AG04449 (cell line): ENCODE measurements around the gene METTL22.

Source experiments
- CTCF ChIA-PET: fragments of 350-600 bp; formaldehyde crosslinking; extraction: SDS; loops from one replicate; lab custom pipeline; 2021; ENCODE audit warnings: antibody characterized with exemption; lab: Yijun Ruan, JAX
- POLR2A ChIA-PET: fragments of 400-600, 350-600 bp; formaldehyde crosslinking; extraction: SDS; loops from one replicate; lab custom pipeline; 2020; ENCODE audit warnings: antibody characterized with exemption, inconsistent platforms; lab: Yijun Ruan, JAX
- DNase-seq: peaks from one replicate; pipeline ENCODE4 v3.0.0-alpha.2; 2010; ENCODE audit warnings: low read depth, low spot score
- H3K4me3 ChIP-seq: 2 replicates; pipeline ENCODE4 v1.5.1; 2011; ENCODE audit warnings: low read depth, mild to moderate bottlenecking, control low read depth, low read length
- TF ChIP-seq, protein P1 (sequence below): IDR thresholded peaks from one replicate; pipeline ENCODE4 v1.5.1; 2011; ENCODE audit warnings: mild to moderate bottlenecking, moderate library complexity, low read length, control low read depth, inconsistent platforms; ENCODE audit not compliant: insufficient read depth; ENCODE audit errors: missing control alignments

Gene METTL22

DNA sequence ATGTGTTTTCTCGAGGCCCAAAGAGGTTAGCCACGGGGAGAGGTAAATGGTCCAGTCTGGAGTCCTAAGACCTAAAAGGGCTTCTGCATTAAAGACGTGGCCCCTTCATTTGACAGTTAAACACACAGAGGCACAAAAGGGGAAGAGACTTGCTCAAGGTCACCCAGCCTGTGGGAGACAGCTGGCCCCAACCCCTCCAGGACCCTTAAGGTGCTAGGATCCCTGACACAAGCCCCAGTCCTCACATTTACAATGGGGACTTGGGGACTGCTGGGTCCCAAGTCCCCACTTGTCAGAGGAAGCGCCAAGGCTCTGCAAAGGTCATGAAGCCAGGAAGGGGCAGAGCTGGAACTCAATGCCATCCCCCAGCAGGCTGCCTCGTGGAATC lies 54.7 kb downstream of the METTL22 start:
- TF ChIP-seq, protein P1, sequence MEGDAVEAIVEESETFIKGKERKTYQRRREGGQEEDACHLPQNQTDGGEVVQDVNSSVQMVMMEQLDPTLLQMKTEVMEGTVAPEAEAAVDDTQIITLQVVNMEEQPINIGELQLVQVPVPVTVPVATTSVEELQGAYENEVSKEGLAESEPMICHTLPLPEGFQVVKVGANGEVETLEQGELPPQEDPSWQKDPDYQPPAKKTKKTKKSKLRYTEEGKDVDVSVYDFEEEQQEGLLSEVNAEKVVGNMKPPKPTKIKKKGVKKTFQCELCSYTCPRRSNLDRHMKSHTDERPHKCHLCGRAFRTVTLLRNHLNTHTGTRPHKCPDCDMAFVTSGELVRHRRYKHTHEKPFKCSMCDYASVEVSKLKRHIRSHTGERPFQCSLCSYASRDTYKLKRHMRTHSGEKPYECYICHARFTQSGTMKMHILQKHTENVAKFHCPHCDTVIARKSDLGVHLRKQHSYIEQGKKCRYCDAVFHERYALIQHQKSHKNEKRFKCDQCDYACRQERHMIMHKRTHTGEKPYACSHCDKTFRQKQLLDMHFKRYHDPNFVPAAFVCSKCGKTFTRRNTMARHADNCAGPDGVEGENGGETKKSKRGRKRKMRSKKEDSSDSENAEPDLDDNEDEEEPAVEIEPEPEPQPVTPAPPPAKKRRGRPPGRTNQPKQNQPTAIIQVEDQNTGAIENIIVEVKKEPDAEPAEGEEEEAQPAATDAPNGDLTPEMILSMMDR, result no peak
- ChIA-PET POLR2A (no interaction called here), CTCF (interaction anchor here (0.7 to 2.4 kb wide), 4 partner anchors 13 to 203 kb away, joined by 3 to 7 read pairs (median 4); no protein-coding TSS in a partner anchor)
- H3K4me3 ChIP-seq, result no peak overlapping the region
- no peak for DNase-seq

DNA sequence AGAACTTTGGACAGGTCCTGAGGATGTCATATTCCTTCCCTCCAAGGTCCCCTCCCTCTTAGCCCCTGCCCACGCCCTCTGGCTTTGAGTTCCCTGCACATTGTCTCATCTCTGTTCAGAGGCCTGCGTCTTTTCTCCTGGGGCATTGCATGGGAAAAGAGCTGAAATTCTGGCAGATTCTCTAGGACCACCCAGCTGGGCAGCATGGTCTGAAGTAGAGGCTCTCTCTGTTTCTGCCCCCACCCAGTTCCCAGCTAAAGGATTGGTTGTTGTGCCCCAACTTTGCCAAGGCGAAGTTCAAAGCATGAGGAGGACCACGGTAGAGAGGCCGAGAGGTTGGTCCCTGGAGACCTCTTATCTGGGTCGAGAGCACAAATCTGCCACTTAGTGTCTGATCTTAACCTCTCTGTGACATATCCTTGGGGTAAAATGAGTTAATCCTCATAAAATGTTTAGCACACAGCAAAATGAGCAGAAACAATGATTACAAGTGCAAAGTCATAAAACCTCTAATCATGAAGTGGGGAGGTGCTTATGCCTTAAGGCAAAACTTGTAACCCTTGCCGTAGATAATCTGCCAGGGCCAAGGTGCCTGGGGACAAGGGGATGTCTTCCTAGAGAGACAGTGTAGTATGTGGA lies 55.4 kb downstream of the METTL22 start:
- DNase-seq, result no peak
- TF ChIP-seq, protein P1, result no peak
- ChIA-PET CTCF (interaction anchor here (0.7 to 2.4 kb wide), 3 partner anchors 16 to 203 kb away, joined by 3 to 7 read pairs (median 4); no protein-coding TSS in a partner anchor), POLR2A (no interaction called here)
- no peak overlapping the region for H3K4me3 ChIP-seq

DNA sequence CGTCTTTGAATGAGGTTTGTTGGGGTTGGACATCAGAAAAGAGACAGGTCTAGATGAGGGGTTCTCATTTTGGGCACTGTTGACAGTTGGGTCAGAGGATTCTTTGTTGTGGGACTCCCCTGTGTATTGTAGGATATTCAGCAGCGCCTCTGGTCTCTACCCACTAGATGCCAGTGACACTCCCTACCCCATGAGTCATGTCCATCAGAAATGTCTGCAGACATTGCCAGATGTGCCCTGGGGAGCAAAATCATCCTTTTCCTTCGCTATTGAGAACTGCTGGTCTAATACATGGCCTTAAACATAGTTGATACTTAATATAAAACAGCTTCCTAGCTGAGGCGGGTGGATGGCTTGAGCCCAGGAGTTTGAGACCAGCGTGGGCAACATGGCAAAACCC lies 56.0 kb downstream of the METTL22 start:
- POLR2A ChIA-PET, result interaction anchor here (0.7 kb wide), 1 partner anchor 120 kb away, joined by 3 read pairs; no protein-coding TSS in a partner anchor
- H3K4me3 ChIP-seq, result no peak overlapping the region
- TF ChIP-seq, protein P1, result no peak
- DNase-seq, result peak; percentile 5
- CTCF ChIA-PET, result interaction anchor here (1.9 to 2.4 kb wide), 2 partner anchors 16 to 114 kb away, joined by 7 to 8 read pairs; no protein-coding TSS in a partner anchor

DNA sequence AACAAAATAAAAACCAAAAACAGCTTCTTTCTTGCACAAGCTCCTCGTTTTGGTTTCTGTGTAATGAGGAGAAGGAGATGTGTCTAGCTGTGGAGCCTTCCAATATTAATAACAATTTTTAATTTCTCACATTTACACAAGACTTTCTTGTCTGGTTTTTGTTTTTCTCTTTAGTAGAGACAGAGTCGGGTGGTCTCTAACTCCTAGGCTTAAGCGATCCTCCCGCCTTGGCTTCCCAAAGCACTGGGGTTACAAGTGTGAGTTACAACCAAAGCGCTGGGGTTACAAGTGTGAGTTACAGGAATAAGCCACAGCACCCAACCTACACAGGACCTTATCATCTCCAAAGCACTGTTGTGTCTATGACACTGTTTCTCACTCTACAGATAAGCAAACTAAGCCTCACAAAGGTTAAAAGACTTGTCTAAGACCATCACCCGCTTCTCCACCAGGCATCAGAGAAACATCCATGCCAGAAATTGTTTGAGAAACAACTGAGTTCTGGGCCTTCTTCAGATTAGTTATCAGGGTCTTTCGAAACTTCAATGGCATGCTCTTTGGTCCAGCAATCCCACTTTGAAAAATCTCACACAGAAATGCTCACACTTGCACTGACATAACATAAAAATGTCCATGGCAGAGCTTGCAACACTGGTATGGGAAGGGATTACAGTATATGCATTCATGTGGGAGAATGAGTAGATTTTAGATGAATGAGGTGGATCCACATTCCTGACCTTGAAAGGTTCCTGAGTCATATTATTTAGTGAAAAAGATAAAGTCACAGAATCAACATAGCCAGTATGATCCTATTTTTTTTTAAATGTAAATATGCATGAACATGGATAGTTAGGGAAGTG lies 56.8 kb downstream of the METTL22 start:
- ChIA-PET CTCF (interaction anchor here (0.7 to 1.9 kb wide), 3 partner anchors 17 to 202 kb away, joined by 4 to 8 read pairs (median 4); no protein-coding TSS in a partner anchor), POLR2A (interaction anchor here (0.7 kb wide), 1 partner anchor 119 kb away, joined by 3 read pairs; no protein-coding TSS in a partner anchor)
- TF ChIP-seq, protein P1, result no peak
- DNase-seq, result peak; percentile 61
- H3K4me3 ChIP-seq, result no peak overlapping the region

DNA sequence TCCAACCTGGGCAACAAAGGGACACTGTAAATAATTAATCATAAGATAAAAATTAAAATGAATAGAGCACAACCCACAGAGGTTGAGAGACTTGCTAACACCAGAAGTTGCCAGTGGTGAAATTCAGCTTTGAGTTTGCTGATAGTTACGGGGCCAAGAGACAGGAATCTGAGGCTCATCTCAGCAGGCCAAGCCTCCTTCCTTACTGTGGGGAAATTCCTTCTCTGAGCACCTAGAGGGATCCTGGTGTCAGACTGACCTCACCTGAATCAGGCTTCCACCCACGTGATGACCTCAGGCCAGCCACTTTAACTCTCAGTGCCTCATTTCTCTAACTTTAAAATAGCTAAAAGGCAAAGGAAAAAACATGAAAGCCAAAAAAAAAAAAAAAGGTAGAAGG lies 57.7 kb downstream of the METTL22 start:
- TF ChIP-seq, protein P1, result no peak
- no peak overlapping the region for H3K4me3 ChIP-seq
- POLR2A ChIA-PET, result no interaction called here
- CTCF ChIA-PET, result interaction anchor here (1.0 to 1.9 kb wide), 2 partner anchors 18 to 201 kb away, joined by 4 to 8 read pairs; no protein-coding TSS in a partner anchor
- DNase-seq, result no peak
